GM19397 (cell line): ENCODE data around the gene TGM3.

Source experiments
- ATAC-seq: cut with Tn5 transposase; IDR thresholded peaks from one replicate; pipeline ENCODE4 v1.9.1; 2021; ENCODE audit warnings: mild to moderate bottlenecking, moderate library complexity; ENCODE audit not compliant: unreplicated experiment

The TGM3 gene

DNA sequence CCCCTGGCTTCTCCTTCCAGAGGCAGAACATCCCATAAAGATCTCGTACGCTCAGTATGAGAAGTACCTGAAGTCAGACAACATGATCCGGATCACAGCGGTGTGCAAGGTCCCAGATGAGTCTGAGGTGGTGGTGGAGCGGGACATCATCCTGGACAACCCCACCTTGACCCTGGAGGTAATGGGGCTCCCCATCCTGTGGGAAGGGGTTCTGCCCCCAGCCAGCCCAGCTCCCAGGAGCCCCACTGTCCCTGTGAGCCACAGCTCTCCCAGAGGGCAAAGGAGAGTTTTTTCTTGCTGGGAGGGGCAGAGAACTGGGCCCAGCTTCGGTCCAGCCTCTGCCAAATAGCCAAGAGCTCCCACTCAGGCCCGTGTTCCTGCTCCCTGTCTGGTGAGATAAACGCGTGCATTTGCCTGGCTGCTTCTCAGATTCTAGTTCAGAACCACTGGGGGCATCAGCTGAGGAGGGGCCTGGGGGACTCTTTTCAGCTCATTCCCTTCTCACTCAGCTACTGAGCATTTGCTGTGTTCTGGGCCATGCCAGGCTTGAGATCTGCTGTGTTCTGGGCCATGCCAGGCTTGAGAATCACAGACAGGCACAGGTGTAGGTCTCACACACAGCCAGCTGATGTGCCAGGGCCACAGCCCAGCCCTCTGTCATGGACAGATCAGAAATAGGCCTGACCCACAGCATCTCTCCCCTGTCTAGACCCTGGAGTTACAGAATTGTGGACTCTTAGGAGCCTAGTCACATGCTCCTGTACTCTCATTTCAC, 39.5 kb downstream of the TGM3 start:
- ATAC-seq = no peak

DNA sequence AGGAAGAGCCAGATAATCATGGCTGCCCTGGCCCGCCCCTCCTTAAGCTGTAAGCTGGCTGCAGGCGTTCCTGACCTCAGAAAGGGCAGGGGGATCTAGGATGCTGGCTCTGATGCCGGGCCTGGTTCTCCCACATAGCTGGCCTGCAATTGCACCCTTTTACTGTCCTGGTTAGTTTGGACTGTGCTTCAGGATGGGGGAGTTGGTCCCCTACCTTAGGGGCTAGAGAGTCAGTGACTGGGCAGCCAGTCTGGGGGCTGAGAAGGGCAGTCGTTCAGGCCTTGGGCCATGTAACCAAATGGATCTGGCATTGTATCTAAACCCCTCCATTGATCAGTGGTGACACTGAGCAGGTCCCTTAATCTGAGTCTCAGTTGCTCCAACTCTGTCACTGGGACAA, 40.7 kb downstream of the TGM3 start:
- ATAC-seq = no peak

DNA sequence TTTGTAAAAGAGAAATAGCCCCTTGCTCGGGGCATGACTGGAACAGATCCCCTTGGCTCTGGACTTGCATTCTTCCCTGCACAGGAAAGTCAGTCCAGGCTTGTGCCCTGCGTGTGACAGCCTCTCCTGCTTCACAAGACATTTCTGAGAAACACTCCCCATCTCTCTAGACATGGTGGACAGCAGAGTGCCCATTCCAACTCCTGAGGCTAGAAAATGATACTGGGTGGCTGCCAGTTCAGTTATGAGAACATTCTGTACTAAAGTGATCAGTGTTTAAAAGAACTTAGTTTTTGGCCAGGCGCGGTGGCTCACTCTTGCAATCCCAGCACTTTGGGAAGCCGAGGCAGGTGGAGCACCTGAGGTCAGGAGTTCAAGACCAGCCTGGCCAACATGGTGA, 41.3 kb downstream of the TGM3 start:
- no peak for ATAC-seq

DNA sequence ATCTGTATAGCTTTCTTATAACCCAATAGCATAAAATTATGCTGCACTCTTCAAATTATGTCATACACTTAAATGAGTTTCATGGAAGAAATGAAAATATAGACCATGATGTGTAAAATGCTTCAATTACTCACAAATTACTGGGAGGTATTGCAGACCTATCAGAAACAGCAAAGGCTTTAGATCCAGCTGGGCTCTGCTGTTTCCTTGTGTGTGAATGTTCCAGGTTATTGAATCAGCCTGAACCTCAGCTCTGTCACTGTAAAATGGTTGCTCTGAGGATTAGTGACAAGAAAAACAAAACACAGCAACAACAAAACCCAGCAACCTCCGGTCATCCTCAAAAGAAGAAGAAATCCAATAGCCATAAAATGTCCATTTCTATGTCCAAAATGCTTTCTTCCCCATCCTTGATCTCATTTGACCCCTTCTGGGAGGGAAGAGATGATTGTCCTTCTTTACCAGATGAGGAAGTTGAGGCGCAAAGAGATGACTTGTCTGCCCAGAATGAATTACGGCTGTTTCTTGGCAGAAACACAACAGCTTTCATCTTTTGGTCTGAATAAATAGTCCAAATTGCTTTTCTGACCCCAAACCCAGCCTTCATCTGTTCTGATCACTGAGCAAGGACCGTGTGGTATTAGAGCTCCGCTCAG, 42.7 kb downstream of the TGM3 start:
- no peak for ATAC-seq

DNA sequence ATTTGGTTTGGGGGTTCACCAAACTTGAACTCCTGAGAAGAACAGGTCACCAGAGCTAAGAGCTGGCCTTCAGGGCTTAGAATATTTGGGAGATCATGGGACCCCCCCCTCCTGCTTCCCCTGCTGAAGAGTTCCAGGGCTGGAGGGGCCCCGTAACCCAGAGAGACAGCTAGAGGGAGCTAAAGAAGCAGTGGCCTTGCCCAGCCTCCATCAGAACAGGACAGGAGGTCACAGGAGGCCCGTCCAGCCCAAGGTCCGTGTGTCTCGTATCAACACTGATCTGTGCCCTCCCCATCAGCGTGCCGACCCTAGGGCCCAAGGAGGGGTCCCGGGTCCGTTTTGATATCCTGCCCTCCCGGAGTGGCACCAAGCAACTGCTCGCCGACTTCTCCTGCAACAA, 44.3 kb downstream of the TGM3 start:
- ATAC-seq = no peak

DNA sequence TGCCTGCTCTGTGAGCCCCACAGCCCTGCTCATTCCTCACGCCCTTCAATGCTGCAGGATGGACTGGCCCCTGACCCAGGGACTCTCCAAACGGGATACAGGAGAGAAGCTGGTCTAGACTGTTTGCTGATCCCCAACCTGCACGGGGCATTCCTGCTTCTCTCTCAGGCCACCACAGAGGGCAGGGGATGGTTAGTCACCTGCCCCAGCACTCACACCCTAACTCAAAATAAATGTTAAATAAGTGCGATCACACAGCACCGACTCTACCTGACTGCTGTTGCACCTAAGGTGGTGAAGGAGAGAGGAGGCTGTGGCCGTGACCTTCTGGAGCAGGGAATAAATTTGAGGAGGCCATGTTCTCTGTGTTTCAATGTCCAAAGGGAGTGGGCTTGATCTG, 45.0 kb downstream of the TGM3 start:
- ATAC-seq = no peak

DNA sequence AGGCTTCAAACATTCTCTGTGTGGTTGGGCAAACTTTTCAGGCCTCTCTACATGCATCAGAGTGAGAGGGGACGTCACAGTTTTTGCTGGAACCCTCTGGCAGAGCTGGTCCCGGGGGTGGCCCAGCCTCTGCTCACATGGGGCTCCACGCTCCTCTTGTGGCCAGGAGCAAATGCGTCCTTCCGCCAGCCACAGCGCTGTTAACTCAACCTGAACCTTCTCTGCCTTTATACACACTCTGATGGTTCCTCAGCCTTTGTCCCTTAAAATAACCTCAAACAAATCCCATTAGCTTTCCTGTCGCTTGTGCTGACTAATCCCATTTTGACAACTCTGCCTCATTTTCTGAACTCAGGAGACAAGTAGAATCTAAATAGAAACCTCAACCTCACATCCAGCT, 45.5 kb downstream of the TGM3 start:
- no peak for ATAC-seq

DNA sequence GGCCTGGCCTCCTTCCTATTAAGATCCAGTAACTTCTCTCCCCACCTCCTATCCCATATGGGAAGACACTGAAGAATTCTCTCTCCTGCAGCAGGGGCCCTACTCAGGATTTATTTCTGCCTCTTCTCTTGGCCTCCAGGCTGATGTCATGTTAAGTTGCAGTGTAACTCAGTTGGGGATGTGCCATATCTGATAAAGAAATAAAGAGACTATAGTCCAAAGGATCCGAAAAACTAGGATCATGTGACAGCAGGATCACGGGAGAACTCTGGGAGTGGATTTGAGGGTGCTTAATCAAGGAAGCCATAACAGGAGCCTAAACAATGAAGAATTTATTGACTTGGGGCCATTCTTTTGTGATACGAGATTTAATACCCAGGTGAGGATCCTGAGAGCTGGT, 46.4 kb downstream of the TGM3 start:
- no peak for ATAC-seq

DNA sequence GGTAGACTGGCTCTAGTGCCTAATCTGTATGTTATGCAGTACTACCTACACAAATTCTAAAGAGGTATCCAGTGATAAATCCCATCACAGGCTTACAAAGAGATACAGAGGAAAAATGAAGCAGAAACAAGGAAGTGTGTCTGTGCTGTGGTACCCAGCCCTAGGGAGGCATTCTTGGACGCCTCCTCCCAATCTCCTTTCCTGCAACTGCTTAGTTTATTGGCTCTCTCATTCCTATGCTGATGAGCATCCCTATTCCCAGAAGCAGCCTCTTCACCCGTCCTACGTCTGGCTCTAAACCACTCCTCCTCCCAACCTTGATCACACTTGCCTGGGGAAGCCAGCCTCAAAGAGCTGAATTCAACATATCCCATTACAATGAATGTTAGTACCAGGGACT, 50.4 kb downstream of the TGM3 start:
- ATAC-seq = no peak

DNA sequence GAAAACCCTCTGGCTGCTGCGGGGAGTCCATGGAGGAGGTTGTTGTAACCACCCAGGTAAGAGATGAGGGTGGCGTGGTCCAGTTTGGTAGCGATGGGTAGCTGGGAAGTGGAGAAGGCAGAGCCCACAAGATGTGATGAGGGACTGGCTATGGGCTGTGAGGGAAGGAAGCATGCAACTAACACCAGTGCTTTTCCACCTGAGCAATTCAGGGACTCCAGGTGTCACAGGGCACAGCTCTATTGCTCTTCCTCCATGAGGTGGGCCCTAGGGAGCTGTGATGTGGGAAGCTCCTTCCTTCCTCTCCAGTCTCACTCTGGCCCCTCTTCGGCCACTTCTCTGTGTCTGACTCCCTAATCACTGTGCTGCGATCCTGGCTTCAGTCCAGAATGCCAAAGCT, 52.5 kb downstream of the TGM3 start:
- ATAC-seq = no peak

DNA sequence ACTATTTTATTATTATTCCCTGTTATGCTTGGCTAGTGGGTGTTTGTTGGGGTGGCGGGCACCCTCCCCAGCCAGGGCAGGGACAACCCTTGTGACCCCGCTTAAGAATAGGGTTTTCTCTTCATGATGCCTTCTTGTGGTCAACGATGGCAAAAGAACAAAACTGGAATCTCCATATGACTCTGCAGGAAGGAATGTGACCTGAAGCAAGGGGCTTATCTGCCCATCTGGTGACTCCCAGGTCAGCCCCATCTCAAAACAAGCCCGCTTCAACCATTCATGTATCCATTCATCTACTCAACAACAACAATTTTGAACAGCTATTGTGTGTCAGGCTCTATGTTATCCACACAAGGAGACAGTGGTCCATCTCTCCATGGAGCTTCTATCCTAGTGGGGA, 54.0 kb downstream of the TGM3 start:
- no peak for ATAC-seq

DNA sequence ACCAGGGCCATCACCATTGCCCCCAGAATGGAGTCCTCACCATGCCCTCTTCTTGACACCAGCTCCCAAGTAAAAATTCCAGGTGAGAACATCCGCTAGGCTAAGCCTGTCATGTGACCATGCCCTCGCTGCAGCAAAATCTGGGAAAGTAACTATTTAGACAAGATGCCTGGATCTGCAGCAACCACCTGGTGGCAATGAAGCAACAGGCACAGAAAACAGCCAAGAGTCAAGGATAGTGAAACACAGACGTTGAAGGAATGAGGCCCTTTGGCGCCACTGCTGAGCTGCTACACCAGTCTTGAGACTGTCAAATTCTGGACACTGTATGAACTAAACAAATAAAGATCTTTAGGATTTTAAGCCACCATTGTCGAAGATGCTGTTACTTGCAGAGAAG, 54.8 kb downstream of the TGM3 start:
- no peak for ATAC-seq

DNA sequence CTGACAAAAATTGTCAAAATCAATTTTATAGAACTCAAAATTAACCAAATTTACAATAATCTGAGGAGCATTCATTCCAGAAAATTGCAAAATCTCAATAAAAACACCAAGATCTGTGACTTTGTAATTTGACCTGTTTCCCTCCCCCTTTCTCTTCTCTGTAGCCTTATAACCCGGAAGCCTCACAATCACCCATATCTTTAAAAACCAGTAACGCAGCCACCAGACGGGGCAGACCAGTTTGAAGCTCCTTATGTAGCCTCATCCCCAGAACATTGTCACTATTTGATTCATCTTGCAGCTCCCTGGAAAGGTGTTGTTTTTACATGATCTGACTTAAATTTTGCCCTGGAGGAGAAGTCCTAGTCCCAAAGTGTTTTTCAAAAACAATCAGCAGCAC, 57.4 kb downstream of the TGM3 start:
- ATAC-seq = no peak

DNA sequence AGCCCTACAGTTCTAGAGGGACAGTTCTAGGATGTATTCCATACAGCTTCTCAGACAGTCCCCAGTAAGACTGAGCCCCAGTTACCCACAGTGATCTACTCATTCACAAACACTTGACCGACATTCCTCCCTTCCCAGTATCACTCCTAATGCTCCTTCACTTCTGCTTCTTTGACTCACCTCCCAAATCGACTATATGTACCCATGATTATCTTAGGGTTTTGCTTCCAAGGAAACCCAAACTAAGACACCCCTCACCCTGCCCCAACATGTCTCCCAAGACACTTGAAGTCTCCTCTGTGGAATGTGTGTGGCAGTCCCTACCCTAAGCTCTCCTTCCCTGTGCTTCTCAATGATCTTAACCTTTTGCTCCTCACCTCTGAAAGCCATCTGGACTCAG, 61.3 kb downstream of the TGM3 start:
- no peak for ATAC-seq

DNA sequence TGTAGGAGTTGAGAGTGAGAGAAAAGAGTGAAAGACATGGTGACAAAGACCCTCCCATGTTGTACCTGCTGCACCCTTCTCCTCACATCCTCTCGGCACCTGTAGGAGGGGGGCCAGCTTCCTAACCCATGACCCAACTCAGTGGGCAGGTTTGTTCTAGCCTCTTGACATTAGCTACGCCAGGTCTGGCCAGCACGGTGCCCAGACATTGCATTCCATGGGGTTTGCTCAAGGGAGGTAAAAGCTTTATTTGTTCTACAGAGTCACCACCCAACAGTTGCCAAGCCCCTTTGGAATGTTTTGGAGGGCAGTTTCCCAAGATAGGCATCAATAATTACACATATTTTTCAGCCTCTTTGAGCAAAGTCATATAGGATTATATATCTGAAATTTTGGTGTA, 62.2 kb downstream of the TGM3 start:
- no peak for ATAC-seq

DNA sequence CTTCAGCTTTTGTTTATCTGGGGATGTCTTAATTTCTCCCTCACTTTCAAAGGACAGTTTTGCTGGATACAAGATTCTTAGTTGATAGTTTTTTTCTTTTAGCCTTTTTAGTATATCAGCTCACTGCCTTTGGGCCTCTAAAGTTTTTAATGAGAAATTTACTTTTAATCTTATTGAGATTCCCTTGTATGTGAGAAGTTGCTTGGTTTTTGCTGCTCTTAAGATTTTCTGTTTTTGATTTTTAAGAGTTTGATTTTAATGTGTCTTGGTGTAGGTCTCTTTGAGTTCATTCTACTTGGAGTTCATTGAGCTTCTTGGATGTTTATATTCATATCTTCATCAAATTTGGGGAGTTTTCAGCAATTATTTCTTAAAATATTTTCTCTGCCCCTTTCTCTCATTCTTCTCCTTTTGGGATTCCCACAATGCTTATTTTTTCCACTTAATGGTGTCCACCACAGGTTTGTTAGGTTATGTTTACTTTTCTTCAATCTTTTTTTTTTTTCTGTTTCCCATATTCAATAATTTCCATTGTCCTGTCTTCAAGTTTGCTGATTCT, 65.3 kb downstream of the TGM3 start:
- no peak for ATAC-seq

DNA sequence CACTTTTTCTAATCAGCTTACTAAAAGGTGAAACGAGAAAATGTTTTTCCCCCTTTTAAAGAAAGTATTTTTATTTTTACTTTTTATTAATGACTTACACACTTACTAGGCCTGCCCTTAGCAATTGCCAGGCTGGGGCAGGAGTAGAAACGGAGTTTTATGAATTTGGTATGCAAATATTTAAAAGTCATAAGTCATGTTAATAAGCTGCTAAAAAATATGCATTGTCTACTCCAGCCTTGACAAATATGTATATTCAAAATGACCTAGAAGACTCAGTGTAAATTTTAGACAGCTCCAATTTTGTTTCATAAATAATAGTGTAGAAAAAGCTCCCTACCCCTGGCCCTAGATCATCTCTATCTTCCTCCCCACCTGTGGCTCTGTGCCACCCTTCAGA, 67.4 kb downstream of the TGM3 start:
- ATAC-seq = no peak

DNA sequence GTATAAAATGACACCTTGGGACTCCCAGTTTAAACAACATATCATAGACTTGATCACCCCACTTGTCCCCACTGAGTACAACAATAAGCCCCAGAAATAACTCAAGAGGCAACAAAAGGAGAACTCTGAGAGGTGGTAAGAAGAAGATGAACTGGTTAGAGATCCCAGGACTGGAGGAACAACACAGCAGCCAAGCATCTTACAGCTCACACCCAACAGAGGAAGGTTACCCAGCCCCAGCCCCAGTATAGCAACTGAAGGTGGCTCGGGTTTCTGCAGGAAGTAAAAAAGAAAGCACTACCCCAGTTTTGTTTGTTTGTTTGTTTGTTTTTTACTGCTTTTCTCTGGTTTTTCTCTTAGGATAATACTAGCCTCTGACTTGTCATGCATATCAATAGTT, 67.8 kb downstream of the TGM3 start:
- no peak for ATAC-seq

DNA sequence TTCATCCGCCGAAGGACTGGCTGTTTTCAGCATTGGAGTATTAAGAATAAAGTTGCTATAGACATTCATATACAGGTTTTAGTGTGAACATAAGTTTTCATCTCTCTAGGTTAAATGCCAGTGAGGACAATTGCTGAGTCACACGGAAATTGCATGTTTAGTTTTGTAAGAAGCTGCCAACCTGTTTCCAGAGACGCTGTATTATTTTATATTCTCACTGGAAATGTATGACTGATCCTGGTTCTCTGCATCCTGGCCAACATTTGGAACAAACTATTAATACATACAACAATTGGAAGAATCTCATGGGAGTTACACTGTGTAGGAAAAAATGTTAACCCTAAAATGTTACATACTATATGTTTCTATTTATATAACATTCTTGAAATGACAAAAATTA, 68.2 kb downstream of the TGM3 start:
- ATAC-seq = no peak

DNA sequence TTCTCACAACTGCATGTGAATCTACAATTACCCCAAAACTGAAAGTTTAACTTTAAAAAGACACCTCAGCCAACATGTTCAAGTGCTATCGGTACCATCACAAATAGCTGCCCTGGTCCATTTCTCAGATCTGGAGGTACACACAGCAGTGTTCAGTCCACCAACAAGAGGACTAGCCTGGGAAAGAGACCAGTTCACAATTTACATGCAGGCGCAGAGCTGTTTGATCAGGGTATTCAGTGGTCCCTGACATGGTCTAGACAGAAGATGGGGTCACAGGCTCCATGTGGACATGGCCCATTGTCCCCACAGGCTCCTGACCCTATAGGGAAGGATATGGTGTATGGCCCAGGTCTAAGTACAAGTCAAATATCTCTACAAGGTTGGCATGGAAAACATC, 69.3 kb downstream of the TGM3 start:
- ATAC-seq = no peak

DNA sequence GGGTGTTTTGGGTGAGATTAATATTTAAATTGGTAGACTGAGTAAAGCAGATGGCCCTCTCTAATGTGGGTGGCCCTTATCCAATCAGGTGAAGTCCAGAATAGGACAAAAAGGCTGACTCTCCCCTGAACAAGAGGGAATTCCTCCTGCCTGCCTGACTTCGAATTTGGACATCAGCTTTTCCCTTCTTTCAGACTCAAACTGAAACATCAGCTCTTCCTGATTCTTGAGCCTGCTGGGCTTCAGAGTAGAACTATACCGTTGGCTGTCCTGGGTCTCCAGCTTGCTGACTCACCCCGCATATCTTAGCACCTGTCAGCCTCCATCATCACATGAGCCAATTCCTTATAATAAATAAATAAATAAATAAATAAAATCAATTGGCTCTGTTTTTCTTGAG, 69.9 kb downstream of the TGM3 start:
- no peak for ATAC-seq

DNA sequence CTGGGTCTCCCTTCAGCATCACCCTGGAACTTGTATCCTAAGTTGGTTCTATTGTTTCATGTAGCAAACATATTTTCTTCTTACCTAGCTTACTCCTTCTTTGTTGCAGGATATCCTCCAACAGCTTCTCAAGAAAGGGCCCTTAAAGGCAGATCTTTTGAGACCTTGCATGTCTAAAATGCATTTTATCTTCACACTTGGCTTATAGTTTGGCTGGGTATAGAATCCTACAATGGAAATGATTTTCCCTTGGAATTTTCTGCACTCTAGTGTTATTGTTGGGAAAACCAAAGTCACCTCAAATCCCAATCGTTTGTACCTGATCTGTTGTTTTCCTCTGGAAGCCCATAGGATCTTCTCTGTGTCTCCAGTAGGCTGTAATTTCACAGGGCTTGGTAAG, 72.8 kb downstream of the TGM3 start:
- ATAC-seq = no peak

DNA sequence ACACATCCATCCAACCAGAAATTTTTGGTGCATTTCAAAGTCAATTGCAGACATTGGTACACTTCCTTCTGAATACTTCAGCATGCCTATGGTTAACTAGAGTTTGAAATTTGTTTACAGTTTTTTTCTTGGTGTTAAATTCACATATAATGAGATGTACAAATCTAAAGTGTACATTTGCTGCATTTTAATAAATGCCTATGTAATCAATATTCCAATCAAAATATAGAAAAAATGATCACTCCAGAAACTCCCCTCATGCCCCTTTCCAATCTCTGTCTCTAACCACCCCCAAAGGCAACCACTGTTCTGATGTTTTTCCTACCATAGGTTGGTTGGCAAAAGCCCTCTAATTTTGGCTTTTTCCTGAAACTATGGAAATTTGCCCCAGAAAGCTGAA, 77.3 kb downstream of the TGM3 start:
- ATAC-seq = no peak
